ENCODE data around the gene TMEM53. TPM values are rescaled to one million over a fixed set of nuclear protein-coding genes. Genes with fewer than 3 reads are reported as not detected.
A peak's percentile ranks its signal among the peaks of the same experiment; 100 is the strongest.

TMEM53 gene
- total RNA-seq, 2 donors from 2014 or later: 10.2 to 10.8 TPM

- WGBS, 2 experiments (ENCODE audit: insufficient coverage in 1 of 2, insufficient read length in 1 of 2): 86 to 92% methylated on average over 4 to 6 of the region's 6 CpGs
- Mint-ChIP-seq H3K36me3 (ENCODE audit: low read depth) (peaks cover 9% of the 10 kb centered on the region), H3K27ac (no peak overlapping the region), H3K9me3 (peaks cover 2% of the 10 kb centered on the region), H3K27me3 (ENCODE audit: insufficient read depth) (no peaks in the 10 kb centered on the region), H3K4me3 (no peak overlapping the region), H3K4me1 (peaks cover 19% of the 10 kb centered on the region)
- Histone ChIP-seq H3K9ac (ENCODE audit: extremely low read depth, low read length, poor library complexity, severe bottlenecking) (no peak overlapping the region), H3K36me3 (ENCODE audit: control insufficient read depth, insufficient read depth, low read length) (no peaks in the 10 kb centered on the region), H3K27me3 (ENCODE audit: control insufficient read depth, insufficient read depth, low read length, poor library complexity, severe bottlenecking) (no peaks in the 10 kb centered on the region), H3K4me3 (ENCODE audit: low read length) (no peak overlapping the region), H3K9me3 (ENCODE audit: control insufficient read depth, low read length) (no peaks in the 10 kb centered on the region), H3K27ac (ENCODE audit: low read depth, low read length) (no peak overlapping the region), H3K4me1 (ENCODE audit: control insufficient read depth, insufficient read depth, low read length) (no peaks in the 10 kb centered on the region)
- TF ChIP-seq, protein P1, sequence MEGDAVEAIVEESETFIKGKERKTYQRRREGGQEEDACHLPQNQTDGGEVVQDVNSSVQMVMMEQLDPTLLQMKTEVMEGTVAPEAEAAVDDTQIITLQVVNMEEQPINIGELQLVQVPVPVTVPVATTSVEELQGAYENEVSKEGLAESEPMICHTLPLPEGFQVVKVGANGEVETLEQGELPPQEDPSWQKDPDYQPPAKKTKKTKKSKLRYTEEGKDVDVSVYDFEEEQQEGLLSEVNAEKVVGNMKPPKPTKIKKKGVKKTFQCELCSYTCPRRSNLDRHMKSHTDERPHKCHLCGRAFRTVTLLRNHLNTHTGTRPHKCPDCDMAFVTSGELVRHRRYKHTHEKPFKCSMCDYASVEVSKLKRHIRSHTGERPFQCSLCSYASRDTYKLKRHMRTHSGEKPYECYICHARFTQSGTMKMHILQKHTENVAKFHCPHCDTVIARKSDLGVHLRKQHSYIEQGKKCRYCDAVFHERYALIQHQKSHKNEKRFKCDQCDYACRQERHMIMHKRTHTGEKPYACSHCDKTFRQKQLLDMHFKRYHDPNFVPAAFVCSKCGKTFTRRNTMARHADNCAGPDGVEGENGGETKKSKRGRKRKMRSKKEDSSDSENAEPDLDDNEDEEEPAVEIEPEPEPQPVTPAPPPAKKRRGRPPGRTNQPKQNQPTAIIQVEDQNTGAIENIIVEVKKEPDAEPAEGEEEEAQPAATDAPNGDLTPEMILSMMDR (conservative IDR thresholded peaks at IDR 0.05): peak; percentile 78
- no peak for DNase-seq
Measured at GRCh38 chr1:44677201-44677766, 3.0 kb upstream of the TMEM53 start.

DNA sequence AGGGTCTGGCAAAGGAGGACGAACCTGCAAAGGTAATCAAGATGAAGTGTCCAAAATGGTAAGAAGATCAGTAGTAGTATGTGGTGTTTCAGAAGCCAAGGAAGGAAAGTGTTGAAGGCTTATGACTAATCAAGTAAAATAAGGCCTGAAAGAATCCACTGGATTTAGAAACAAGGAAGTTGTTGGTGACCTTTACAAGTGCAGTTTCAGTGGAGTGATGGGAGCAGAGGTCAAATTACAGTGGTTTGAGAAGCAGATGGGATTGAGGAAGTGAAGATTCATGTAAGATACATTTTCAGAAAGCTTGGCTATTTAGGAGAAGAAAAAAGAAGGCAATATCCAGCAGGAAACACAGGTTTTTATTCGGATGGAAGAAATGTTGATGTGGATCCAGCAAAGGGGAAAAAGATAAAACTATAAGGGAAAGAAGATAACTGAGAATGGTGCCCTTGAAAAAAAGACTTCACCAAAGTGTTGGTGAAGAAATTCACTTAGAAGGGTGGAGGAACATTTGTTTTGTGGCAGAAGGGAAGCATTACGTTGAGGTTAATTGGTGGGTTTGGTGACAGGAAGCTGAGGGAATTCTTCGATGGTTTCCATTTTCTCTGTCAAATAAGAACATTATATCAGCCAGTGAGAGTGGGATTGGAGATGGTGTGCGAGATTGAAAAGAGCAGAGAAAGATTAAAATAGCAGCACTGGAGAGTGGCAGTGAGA lies 2.4 kb upstream of the TMEM53 start:
- H3K27me3 ChIP-seq (ENCODE audit: control insufficient read depth, insufficient read depth, low read length, poor library complexity, severe bottlenecking): no peaks in the 10 kb centered on the region
- H3K27ac ChIP-seq (ENCODE audit: low read depth, low read length): no peak overlapping the region
- TF ChIP-seq, protein P1 (conservative IDR thresholded peaks at IDR 0.05): no peak
- Mint-ChIP-seq H3K27ac (no peak overlapping the region), H3K4me3 (no peak overlapping the region), H3K4me1 (peaks cover 17% of the 10 kb centered on the region), H3K27me3 (ENCODE audit: insufficient read depth) (no peaks in the 10 kb centered on the region), H3K9me3 (no peaks in the 10 kb centered on the region), H3K36me3 (ENCODE audit: low read depth) (peaks cover 6% of the 10 kb centered on the region)
- H3K9ac ChIP-seq (ENCODE audit: extremely low read depth, low read length, poor library complexity, severe bottlenecking): no peak overlapping the region
- 85 to 87% methylated on average over 3 to 5 of the region's 5 CpGs for WGBS, 2 experiments (ENCODE audit: insufficient coverage in 1 of 2, insufficient read length in 1 of 2)
- no peak for DNase-seq
- H3K4me3 ChIP-seq (ENCODE audit: low read length): no peak overlapping the region
- no peaks in the 10 kb centered on the region for H3K9me3 ChIP-seq (ENCODE audit: control insufficient read depth, low read length)
- no peaks in the 10 kb centered on the region for H3K36me3 ChIP-seq (ENCODE audit: control insufficient read depth, insufficient read depth, low read length)
- no peaks in the 10 kb centered on the region for H3K4me1 ChIP-seq (ENCODE audit: control insufficient read depth, insufficient read depth, low read length)

- Histone ChIP-seq H3K4me3 (ENCODE audit: low read length) (peak overlapping the region; percentile 86), H3K9ac (ENCODE audit: extremely low read depth, low read length, poor library complexity, severe bottlenecking) (peak overlapping the region; percentile 54), H3K4me1 (ENCODE audit: control insufficient read depth, insufficient read depth, low read length) (no peaks in the 10 kb centered on the region), H3K27ac (ENCODE audit: low read depth, low read length) (no peak overlapping the region), H3K9me3 (ENCODE audit: control insufficient read depth, low read length) (no peaks in the 10 kb centered on the region), H3K36me3 (ENCODE audit: control insufficient read depth, insufficient read depth, low read length) (no peaks in the 10 kb centered on the region), H3K27me3 (ENCODE audit: control insufficient read depth, insufficient read depth, low read length, poor library complexity, severe bottlenecking) (no peaks in the 10 kb centered on the region)
- peaks cover 15% of the 10 kb centered on the region for H3K4me1 Mint-ChIP-seq
- no peaks in the 10 kb centered on the region for H3K9me3 Mint-ChIP-seq
- no peak for DNase-seq
- peak overlapping the region; percentile 79 for H3K4me3 Mint-ChIP-seq
- 91 to 92% methylated on average over 7 of the region's 7 CpGs for WGBS, 2 experiments (ENCODE audit: insufficient coverage in 1 of 2, insufficient read length in 1 of 2)
- TF ChIP-seq, protein P1 (conservative IDR thresholded peaks at IDR 0.05): no peak
- H3K27me3 Mint-ChIP-seq (ENCODE audit: insufficient read depth): no peaks in the 10 kb centered on the region
- H3K27ac Mint-ChIP-seq: peak overlapping the region; percentile 95
- peaks cover 6% of the 10 kb centered on the region for H3K36me3 Mint-ChIP-seq (ENCODE audit: low read depth)
Measured at GRCh38 chr1:44675186-44675585, 905 bp upstream of the TMEM53 start.
